HEK293T (cell line): ENCODE data around the gene AGAP1.

Experiments
- ARNT ChIP-seq: fragments of 450-650 bp; IDR thresholded peaks from 2 replicates; pipeline ENCODE4 v1.6.1; 2017; ENCODE audit warnings: mild to moderate bottlenecking
- BHLHE40 ChIP-seq: fragments of 450-650 bp; IDR thresholded peaks from 2 replicates; pipeline ENCODE4 v1.6.1; 2016; ENCODE audit warnings: mild to moderate bottlenecking, moderate library complexity, borderline replicate concordance
- CTBP1 ChIP-seq: fragments of 450-650 bp; IDR thresholded peaks from 2 replicates; pipeline ENCODE4 v1.6.1; 2016; ENCODE audit warnings: borderline replicate concordance
- HDGF ChIP-seq: fragments of 450-650 bp; IDR thresholded peaks from 2 replicates; pipeline ENCODE4 v1.6.1; 2017; ENCODE audit warnings: antibody characterized with exemption, borderline replicate concordance
- NFRKB ChIP-seq: fragments of 450-650 bp; IDR thresholded peaks from 2 replicates; pipeline ENCODE4 v1.6.1; 2016; ENCODE audit warnings: mild to moderate bottlenecking, moderate library complexity
- PKNOX1 ChIP-seq: fragments of 450-650 bp; IDR thresholded peaks from 2 replicates; pipeline ENCODE4 v1.6.1; 2016

GRCh38 chr2:235582729-235583128, 88.9 kb downstream of the AGAP1 start:
- no peak for TF ChIP-seq NFRKB
- TF ChIP-seq BHLHE40: no peak
- no peak for TF ChIP-seq PKNOX1
- TF ChIP-seq HDGF: no peak
- no peak for TF ChIP-seq ARNT
- no peak for TF ChIP-seq CTBP1
